ENCODE measurements around the gene PREX1.

The PREX1 gene

DNA sequence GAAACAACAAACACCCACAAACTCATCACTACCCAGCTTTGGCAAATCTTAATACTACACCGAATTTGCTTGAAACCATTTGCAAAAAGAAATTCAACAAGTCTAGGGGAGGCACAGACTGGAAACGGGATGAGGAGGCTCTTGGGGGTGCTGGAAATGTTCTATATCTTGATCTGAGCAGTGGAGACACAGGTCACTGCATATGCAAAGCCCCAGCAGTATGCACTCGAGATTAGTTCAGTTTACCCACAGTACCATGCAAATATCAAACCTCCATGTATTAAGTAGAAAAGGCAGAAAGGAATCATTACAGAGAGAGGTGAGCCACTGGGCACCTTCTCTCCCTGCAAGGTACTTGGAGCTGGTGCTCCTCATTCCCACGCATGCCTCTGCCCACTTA lies 75.9 kb downstream of the PREX1 start:
- TF ChIP-seq, protein P1, sequence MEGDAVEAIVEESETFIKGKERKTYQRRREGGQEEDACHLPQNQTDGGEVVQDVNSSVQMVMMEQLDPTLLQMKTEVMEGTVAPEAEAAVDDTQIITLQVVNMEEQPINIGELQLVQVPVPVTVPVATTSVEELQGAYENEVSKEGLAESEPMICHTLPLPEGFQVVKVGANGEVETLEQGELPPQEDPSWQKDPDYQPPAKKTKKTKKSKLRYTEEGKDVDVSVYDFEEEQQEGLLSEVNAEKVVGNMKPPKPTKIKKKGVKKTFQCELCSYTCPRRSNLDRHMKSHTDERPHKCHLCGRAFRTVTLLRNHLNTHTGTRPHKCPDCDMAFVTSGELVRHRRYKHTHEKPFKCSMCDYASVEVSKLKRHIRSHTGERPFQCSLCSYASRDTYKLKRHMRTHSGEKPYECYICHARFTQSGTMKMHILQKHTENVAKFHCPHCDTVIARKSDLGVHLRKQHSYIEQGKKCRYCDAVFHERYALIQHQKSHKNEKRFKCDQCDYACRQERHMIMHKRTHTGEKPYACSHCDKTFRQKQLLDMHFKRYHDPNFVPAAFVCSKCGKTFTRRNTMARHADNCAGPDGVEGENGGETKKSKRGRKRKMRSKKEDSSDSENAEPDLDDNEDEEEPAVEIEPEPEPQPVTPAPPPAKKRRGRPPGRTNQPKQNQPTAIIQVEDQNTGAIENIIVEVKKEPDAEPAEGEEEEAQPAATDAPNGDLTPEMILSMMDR (IDR thresholded peaks at IDR 0.05; ENCODE audit: control insufficient read depth, extremely low read depth, insufficient read depth), result no peak
- DNase-seq (ENCODE audit: low read depth), result no peak
- no peak overlapping the region for H3K4me3 ChIP-seq (ENCODE audit: low read depth, low read length)

- TF ChIP-seq, protein P1 (IDR thresholded peaks at IDR 0.05; ENCODE audit: control insufficient read depth, extremely low read depth, insufficient read depth), result no peak
- no peak overlapping the region for H3K4me3 ChIP-seq (ENCODE audit: low read depth, low read length)
- no peak for DNase-seq (ENCODE audit: low read depth)
These were observed 76.7 kb downstream of the PREX1 start for GRCh38 chr20:48750941-48751635.

GRCh38 chr20:48750376-48750775 lies 77.4 kb downstream of the PREX1 start:
- TF ChIP-seq, protein P1 (IDR thresholded peaks at IDR 0.05; ENCODE audit: control insufficient read depth, extremely low read depth, insufficient read depth), result no peak
- DNase-seq (ENCODE audit: low read depth), result no peak
- H3K4me3 ChIP-seq (ENCODE audit: low read depth, low read length), result no peak overlapping the region

DNA sequence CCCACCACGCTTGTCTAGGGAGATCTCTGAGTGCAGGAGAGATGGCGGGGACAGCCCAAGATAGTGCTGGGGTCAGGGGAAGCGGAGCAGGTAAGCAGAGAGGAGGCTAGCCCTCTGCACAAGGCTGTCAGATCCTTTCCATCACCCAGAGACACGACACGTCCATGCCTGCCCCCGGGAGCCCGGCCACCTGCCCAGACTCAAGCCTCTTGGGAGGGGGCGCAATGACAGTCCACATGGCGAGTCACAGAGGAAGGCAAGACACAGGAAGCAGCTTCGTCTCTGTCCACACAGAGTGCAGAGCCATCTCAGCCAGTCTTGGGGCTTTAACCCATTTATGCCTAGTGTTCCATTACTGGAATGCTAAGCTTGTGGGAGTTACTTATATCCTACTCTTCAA lies 78.4 kb downstream of the PREX1 start:
- no peak for DNase-seq (ENCODE audit: low read depth)
- TF ChIP-seq, protein P1 (IDR thresholded peaks at IDR 0.05; ENCODE audit: control insufficient read depth, extremely low read depth, insufficient read depth), result no peak
- no peak overlapping the region for H3K4me3 ChIP-seq (ENCODE audit: low read depth, low read length)

GRCh38 chr20:48748556-48748955 lies 79.2 kb downstream of the PREX1 start:
- TF ChIP-seq, protein P1 (IDR thresholded peaks at IDR 0.05; ENCODE audit: control insufficient read depth, extremely low read depth, insufficient read depth), result no peak

GRCh38 chr20:48747840-48748414 lies 79.9 kb downstream of the PREX1 start:
- H3K4me3 ChIP-seq (ENCODE audit: low read depth, low read length), result no peak overlapping the region
- no peak for DNase-seq (ENCODE audit: low read depth)
- TF ChIP-seq, protein P1 (IDR thresholded peaks at IDR 0.05; ENCODE audit: control insufficient read depth, extremely low read depth, insufficient read depth), result no peak

More at GRCh38 chr20:48748556-48748955, 79.2 kb downstream of the PREX1 start:
- H3K4me3 ChIP-seq (ENCODE audit: low read depth, low read length), result no peak overlapping the region
- no peak for DNase-seq (ENCODE audit: low read depth)

Data from LNCaP clone FGC (cell line).